A673 (cell line): ENCODE results near the gene TECTA.

Experiments
- CTCF ChIP-seq: fragments of 300-800, 200-600 bp; sonication (generic); conservative IDR thresholded peaks from 2 replicates; pipeline ENCODE4 v1.5.1; 2017; ENCODE audit warnings: low read depth, mild to moderate bottlenecking, antibody characterized with exemption, low read length, moderate library complexity, mixed read lengths
- EZH2 ChIP-seq: fragments of 200-600 bp; sonication (generic); IDR thresholded peaks from 2 replicates; pipeline ENCODE4 v1.6.1; 2017; ENCODE audit warnings: borderline replicate concordance, low read depth, mild to moderate bottlenecking, mixed read lengths, antibody characterized with exemption, low read length; ENCODE audit not compliant: poor library complexity, severe bottlenecking

DNA sequence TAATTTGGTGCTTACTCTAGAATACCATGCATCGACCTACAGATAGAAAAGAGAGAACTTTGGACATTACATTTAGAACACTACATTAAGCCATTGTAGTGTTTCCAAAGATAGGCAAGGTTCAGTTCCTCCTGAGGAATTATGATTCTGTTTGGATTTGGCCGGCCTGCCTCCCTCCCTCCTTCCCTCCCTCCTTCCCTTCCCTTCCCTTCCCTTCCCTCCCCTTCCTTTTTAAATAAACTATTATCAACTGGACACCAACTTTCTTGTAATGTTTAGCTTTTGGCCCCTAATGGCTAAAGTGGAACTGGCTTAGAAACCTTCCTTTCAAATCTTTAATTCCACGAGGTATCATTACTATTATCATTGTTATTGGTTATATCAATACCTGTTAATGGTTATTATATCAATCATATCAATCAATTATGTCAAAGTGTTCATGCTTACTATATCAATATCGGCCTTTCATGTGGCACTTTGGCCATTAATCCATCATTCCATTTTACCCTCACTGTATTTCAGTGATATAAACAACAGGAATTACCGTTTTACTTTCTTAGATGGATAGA, 60.4 kb downstream of the TECTA start:
- TF ChIP-seq CTCF (no peak), EZH2 (no peak)
